H1 (cell line): ENCODE data around the gene EGLN3. TPM values are rescaled to one million over a fixed set of nuclear protein-coding genes. Genes with fewer than 3 reads are reported as not detected.

Experiments used
- CTCF ChIA-PET: fragments of 300-600 bp; sonication (Branson Sonifier 250); formaldehyde crosslinking; loops from one replicate; lab custom pipeline; 2021; ENCODE audit not compliant: partially characterized antibody; lab: Charles Lee
- POLR2A ChIA-PET: fragments of 300-600 bp; sonication (Branson Sonifier 250); formaldehyde crosslinking; loops from one replicate; lab custom pipeline; 2021; ENCODE audit warnings: inconsistent platforms; ENCODE audit not compliant: partially characterized antibody; lab: Charles Lee
- DNase-seq, 2 experiments: peaks; one replicate each; pipeline versions ENCODE4 v3.0.0 to v3.0.0-alpha.2; 2010 to 2022; ENCODE audit warnings: low spot score in 2 of 2, low read depth in 1 of 2, mixed read lengths in 1 of 2
- FAIRE-seq: peaks from 2 replicates; lab custom pipeline; 2011; peaks lifted over from hg19 to GRCh38; lab: Jason Lieb, UNC
- H2AFZ ChIP-seq: 2 replicates; pipeline ENCODE4 v1.8.1; 2012; ENCODE audit warnings: low read length, inconsistent platforms
- H2AK5ac ChIP-seq: 2 replicates; pipeline ENCODE4 v1.6.1; 2013; ENCODE audit warnings: low read depth, low read length
- H2BK120ac ChIP-seq: replicated peaks from 2 replicates; pipeline ENCODE3; 2013; ENCODE audit warnings: low read depth, low read length, inconsistent platforms
- H2BK12ac ChIP-seq: 2 replicates; pipeline ENCODE4 v1.6.1; 2013; ENCODE audit warnings: low read depth, low read length
- H2BK15ac ChIP-seq: 2 replicates; pipeline ENCODE4 v1.6.1; 2013; ENCODE audit warnings: low read length
- H2BK20ac ChIP-seq: 2 replicates; pipeline ENCODE4 v1.6.1; 2013; ENCODE audit warnings: low read length
- H2BK5ac ChIP-seq: 2 replicates; pipeline ENCODE4 v1.6.1; 2013; ENCODE audit warnings: low read depth, low read length
- H3K14ac ChIP-seq: 2 replicates; pipeline ENCODE4 v1.6.1; 2013; ENCODE audit warnings: inconsistent platforms; ENCODE audit not compliant: insufficient read length
- H3K18ac ChIP-seq: 2 replicates; pipeline ENCODE4 v1.6.1; 2013; ENCODE audit warnings: low read length; ENCODE audit errors: extremely low read depth
- H3K23ac ChIP-seq: 2 replicates; pipeline ENCODE4 v1.6.1; 2013; ENCODE audit warnings: inconsistent platforms; ENCODE audit not compliant: insufficient read length
- H3K23me2 ChIP-seq: 2 replicates; pipeline ENCODE4 v1.6.1; 2013; ENCODE audit warnings: low read depth, low read length
- H3K27ac ChIP-seq: 2 replicates; pipeline ENCODE4 v1.6.1; 2011; ENCODE audit warnings: low read depth, low read length, inconsistent platforms
- H3K27me3 ChIP-seq, 4 experiments: replicated peaks in 1 of 4; 1 replicate in 1 of 4; 2 replicates in 3 of 4; pipeline versions ENCODE4 v1.6.1 to v1.8.1; 2011 to 2013; ENCODE audit warnings: low read length in 3 of 4, mild to moderate bottlenecking in 3 of 4, inconsistent platforms in 2 of 4, mixed read lengths in 2 of 4, moderate library complexity in 1 of 4; ENCODE audit not compliant: control insufficient read depth in 3 of 4, insufficient read depth in 3 of 4; ENCODE audit errors: extremely low read depth in 1 of 4
- H3K36me3 ChIP-seq, 4 experiments: 2 replicates each; pipeline versions ENCODE4 v1.6.1 to v1.8.1; 2011 to 2013; ENCODE audit warnings: mild to moderate bottlenecking in 4 of 4, low read length in 3 of 4, moderate library complexity in 2 of 4, control low read depth in 1 of 4, inconsistent platforms in 1 of 4; ENCODE audit not compliant: insufficient read depth in 4 of 4, control insufficient read depth in 2 of 4
- H3K4ac ChIP-seq: replicated peaks from 2 replicates; pipeline ENCODE3; 2013; ENCODE audit warnings: low read length, low read depth, mixed read lengths, inconsistent platforms; ENCODE audit not compliant: insufficient read length
- H3K4me1 ChIP-seq, 4 experiments: replicated peaks in 1 of 4; 1 replicate in 1 of 4; 2 replicates in 3 of 4; pipeline versions ENCODE4 v1.6.1 to v1.8.1; 2011 to 2013; ENCODE audit warnings: low read length in 3 of 4, inconsistent platforms in 2 of 4, mixed read lengths in 1 of 4; ENCODE audit not compliant: insufficient read depth in 4 of 4, control insufficient read depth in 3 of 4
- H3K4me2 ChIP-seq, 2 experiments: 2 replicates each; pipeline versions ENCODE4 v1.6.1 to v1.8.1; 2011 to 2013; ENCODE audit warnings: low read depth in 2 of 2, low read length in 2 of 2, control low read depth in 1 of 2, inconsistent platforms in 1 of 2, mild to moderate bottlenecking in 1 of 2; ENCODE audit not compliant: insufficient read depth in 1 of 2
- H3K4me3 ChIP-seq, 4 experiments: fragments of 200-600, 300-600 bp in 1 of 4; sonication (generic), shearing (Covaris generic), sonication (Bioruptor Twin) in 1 of 4; 2 replicates each; pipeline versions ENCODE4 v1.5.1 to v1.8.1; 2011 to 2016; ENCODE audit warnings: low read length in 4 of 4, low read depth in 3 of 4, control low read depth in 2 of 4, inconsistent platforms in 2 of 4, mild to moderate bottlenecking in 2 of 4, mixed read lengths in 1 of 4, moderate library complexity in 1 of 4; ENCODE audit not compliant: insufficient read depth in 2 of 4; ENCODE audit errors: extremely low read depth in 1 of 4
- H3K56ac ChIP-seq: replicated peaks from 2 replicates; pipeline ENCODE3; 2013; ENCODE audit warnings: low read depth, mild to moderate bottlenecking, mixed read lengths, low read length, inconsistent platforms; ENCODE audit not compliant: insufficient read length
- H3K79me1 ChIP-seq: 2 replicates; pipeline ENCODE4 v1.6.1; 2013; ENCODE audit warnings: low read depth, low read length, control low read depth
- H3K79me2 ChIP-seq, 2 experiments: 2 replicates each; pipeline versions ENCODE4 v1.6.1 to v1.8.1; 2012 to 2013; ENCODE audit warnings: low read length in 2 of 2, mild to moderate bottlenecking in 2 of 2, inconsistent platforms in 1 of 2; ENCODE audit not compliant: insufficient read depth in 2 of 2, control insufficient read depth in 1 of 2
- H3K9ac ChIP-seq, 4 experiments: replicated peaks in 1 of 4; 1 replicate in 1 of 4; 2 replicates in 3 of 4; pipeline versions ENCODE4 v1.6.1 to v1.8.1; 2011 to 2013; ENCODE audit warnings: low read depth in 3 of 4, low read length in 3 of 4, control low read depth in 2 of 4, mild to moderate bottlenecking in 2 of 4, moderate library complexity in 2 of 4, inconsistent platforms in 1 of 4; ENCODE audit errors: extremely low read depth in 1 of 4
- H3K9me3 ChIP-seq, 2 experiments: 2 replicates each; pipeline versions ENCODE4 v1.6.1 to v1.8.1; 2012 to 2013; ENCODE audit warnings: mild to moderate bottlenecking in 2 of 2, moderate library complexity in 2 of 2, control low read depth in 1 of 2, inconsistent platforms in 1 of 2, low read depth in 1 of 2, low read length in 1 of 2, mixed read lengths in 1 of 2; ENCODE audit not compliant: insufficient read depth in 2 of 2
- H4K20me1 ChIP-seq, 2 experiments: replicated peaks in 1 of 2; 2 replicates each; pipeline versions ENCODE3 to v1.8.1; 2011 to 2013; ENCODE audit warnings: inconsistent platforms in 2 of 2, low read length in 2 of 2, mild to moderate bottlenecking in 1 of 2; ENCODE audit not compliant: insufficient read depth in 2 of 2, control insufficient read depth in 1 of 2
- H4K5ac ChIP-seq: 2 replicates; pipeline ENCODE4 v1.6.1; 2013; ENCODE audit warnings: low read length, low read depth, mixed read lengths, inconsistent platforms; ENCODE audit not compliant: insufficient read length
- H4K8ac ChIP-seq: 2 replicates; pipeline ENCODE4 v1.8.0; 2013; ENCODE audit warnings: mild to moderate bottlenecking, moderate library complexity, low read length, inconsistent platforms; ENCODE audit not compliant: insufficient read depth; ENCODE audit errors: extremely low read depth
- H4K91ac ChIP-seq: replicated peaks from 2 replicates; pipeline ENCODE3; 2013; ENCODE audit warnings: low read length, mixed read lengths, inconsistent platforms; ENCODE audit not compliant: insufficient read length
- CEBPB ChIP-seq: IDR thresholded peaks from 2 replicates; pipeline ENCODE4 v1.6.1; 2012; ENCODE audit warnings: low read depth, low read length
- CHD2 ChIP-seq: IDR thresholded peaks from 2 replicates; pipeline ENCODE4 v1.6.1; 2012; ENCODE audit warnings: low read length, improper control_type of control experiment
- JUND ChIP-seq: IDR thresholded peaks from 2 replicates; pipeline ENCODE4 v1.6.1; 2011; ENCODE audit warnings: mild to moderate bottlenecking, improper control_type of control experiment, low read length
- RAD21 ChIP-seq, 2 experiments: IDR thresholded peaks in 1 of 2; conservative IDR thresholded peaks in 1 of 2; 2 replicates each; pipeline ENCODE4 v1.6.1; 2011; ENCODE audit warnings: low read depth in 2 of 2, low read length in 2 of 2, improper control_type of control experiment in 1 of 2, inconsistent platforms in 1 of 2, mild to moderate bottlenecking in 1 of 2, moderate library complexity in 1 of 2
- SP2 ChIP-seq: IDR thresholded peaks from 2 replicates; pipeline ENCODE4 v1.6.1; 2012; ENCODE audit warnings: mild to moderate bottlenecking, low read length, inconsistent platforms
- YY1 ChIP-seq: IDR thresholded peaks from 2 replicates; pipeline ENCODE4 v1.6.1; 2011; ENCODE audit warnings: low read depth, mild to moderate bottlenecking, low read length
- WGBS, 2 experiments: shearing (Covaris generic) in 1 of 2; methylation state at CpG; one replicate each; pipeline versions ENCODE4 v1.1.6 to v1.1.7; 2013 to 2015; ENCODE audit warnings: low lambda C conversion rate in 2 of 2, mixed read lengths in 2 of 2, inconsistent platforms in 1 of 2, low coverage in 1 of 2, missing lambda C conversion rate in 1 of 2; ENCODE audit not compliant: insufficient replicate concordance in 2 of 2, insufficient coverage in 1 of 2, insufficient read length in 1 of 2; ENCODE audit errors: extremely low coverage in 1 of 2, missing lambda C conversion rate in 1 of 2; 5-methylcytosine and 5-hydroxymethylcytosine counted together
- polyA plus RNA-seq, 7 experiments: library from polyadenylated mRNA; depleted of rRNA in 3 of 7; stranded (reverse) in 5 of 7; unstranded in 2 of 7; fragments of >200 nt in 5 of 7; fragments of 200-250 nt in 2 of 7; gene quantifications; 1 replicate in 5 of 7; 2 replicates in 1 of 7; 4 replicates in 1 of 7; pipeline versions ENCODE4 v1.2.1 to v1.2.3, GENCODE V29; 2011 to 2013; ENCODE audit warnings: missing spikeins in 2 of 7, mixed read lengths in 2 of 7
- total RNA-seq: library from RNA; stranded (reverse); fragmentation: NEBNext Ultra II Directional; extraction: Animal tissue kit (Norgen Biotek cat#: 25700); gene quantifications from 2 replicates; pipeline ENCODE4 v1.2.1, GENCODE V29; 2021

EGLN3 gene
- total and polyA plus RNA-seq, 2 of the 8 experiments (the other 6 are each of a cell fraction or from before 2014, with no cell fraction given), result 10.6 to 27.3 TPM

- Histone ChIP-seq H3K79me1 (no peaks in the 10 kb centered on the region), H3K4me1 (peaks cover 0 to 7% (median 4%) of the 10 kb centered on the region in 4 experiments; a peak in 4 of 7 replicates), H3K18ac (no peak overlapping the region), H3K23me2 (no peaks in the 10 kb centered on the region), H2BK12ac (no peak overlapping the region), H3K27ac (no peak overlapping the region), H4K20me1 (no peaks in the 10 kb centered on the region), H2BK15ac (no peak overlapping the region), H3K9ac (no peak overlapping the region), H2BK5ac (peak overlapping the region; percentile 44; the same call in 1 of the 2 replicates), H3K27me3 (no peaks in the 10 kb centered on the region), H3K4me3 (no peak overlapping the region), H4K91ac (no peak overlapping the region), H3K23ac (no peak overlapping the region), H4K5ac (no peak overlapping the region), H4K8ac (no peak overlapping the region), H2BK120ac (no peak overlapping the region), H2AK5ac (no peak overlapping the region), H2AFZ (no peak overlapping the region), H3K14ac (no peak overlapping the region), H3K9me3 (no peaks in the 10 kb centered on the region), H3K79me2 (no peaks in the 10 kb centered on the region), H2BK20ac (no peak overlapping the region), H3K56ac (no peak overlapping the region), H3K36me3 (peaks cover 0 to 2% (median 0%) of the 10 kb centered on the region in 4 experiments; a peak in 1 of 8 replicates), H3K4ac (no peak overlapping the region), H3K4me2 (no peak overlapping the region)
- POLR2A ChIA-PET, result interaction anchor here (0.7 kb wide), 1 partner anchor 86 kb away, joined by 3 read pairs; no protein-coding TSS in a partner anchor
- 88% methylated on average over 1 of the region's 1 CpG; no CpG with 5 or more reads in 1 of the 2 experiments for WGBS, 2 experiments
- CTCF ChIA-PET, result interaction anchor here (1.5 to 2.8 kb wide), 2 partner anchors 9 to 15 kb away, joined by 4 to 11 read pairs; no protein-coding TSS in a partner anchor
- DNase-seq, result no peak
- FAIRE-seq, result no peak
- TF ChIP-seq SP2 (no peak), JUND (no peak), CEBPB (no peak), CHD2 (no peak), RAD21 (IDR thresholded peaks at IDR 0.05 in 1 of 2, conservative IDR thresholded peaks at IDR 0.05 in 1 of 2; ENCODE audit: low read depth in 2 of 2, low read length in 2 of 2) (no peak), YY1 (no peak)
Observed at GRCh38 chr14:33917661-33918060, 33.2 kb downstream of the EGLN3 start.
